Neural crest cell (in vitro differentiated cells): Measurements from ENCODE around the gene RERE. TPM values are rescaled to one million over a fixed set of nuclear protein-coding genes. Genes with fewer than 3 reads are reported as not detected.

ENCODE experiments used
- DNase-seq: peaks from one replicate; pipeline ENCODE4 v3.0.0; 2021; ENCODE audit warnings: low read depth, mixed read lengths, low spot score
- H3K27ac Mint-ChIP-seq: one replicate; pipeline ENCODE4 v1.8.0; 2021; ENCODE audit warnings: mild to moderate bottlenecking, mixed read lengths; ENCODE audit not compliant: unreplicated experiment
- H3K27me3 Mint-ChIP-seq: 2 replicates; pipeline ENCODE4 v1.8.0; 2021; ENCODE audit warnings: low read depth, mild to moderate bottlenecking, mixed read lengths
- H3K36me3 Mint-ChIP-seq: 2 replicates; pipeline ENCODE4 v1.8.0; 2021; ENCODE audit warnings: low read depth, mild to moderate bottlenecking, mixed read lengths
- H3K4me1 Mint-ChIP-seq: 2 replicates; pipeline ENCODE4 v1.8.0; 2021; ENCODE audit warnings: mixed read lengths
- H3K4me3 Mint-ChIP-seq: one replicate; pipeline ENCODE4 v1.8.0; 2021; ENCODE audit warnings: mild to moderate bottlenecking, mixed read lengths
- H3K9me3 Mint-ChIP-seq: 2 replicates; pipeline ENCODE4 v1.8.0; 2021; ENCODE audit warnings: mixed read lengths
- total RNA-seq: library from RNA; stranded (reverse); gene quantifications from 2 replicates; pipeline ENCODE4 v1.2.1, GENCODE V29; 2021
- TF ChIP-seq, protein P1 (sequence below): fragments of 200-600 bp; sonication (generic); conservative IDR thresholded peaks from 2 replicates; pipeline ENCODE4 v1.5.0; 2021; ENCODE audit warnings: antibody characterized with exemption, mild to moderate bottlenecking

RERE gene
- total RNA-seq, 1 donor from 2014 or later, result 122 TPM

DNA sequence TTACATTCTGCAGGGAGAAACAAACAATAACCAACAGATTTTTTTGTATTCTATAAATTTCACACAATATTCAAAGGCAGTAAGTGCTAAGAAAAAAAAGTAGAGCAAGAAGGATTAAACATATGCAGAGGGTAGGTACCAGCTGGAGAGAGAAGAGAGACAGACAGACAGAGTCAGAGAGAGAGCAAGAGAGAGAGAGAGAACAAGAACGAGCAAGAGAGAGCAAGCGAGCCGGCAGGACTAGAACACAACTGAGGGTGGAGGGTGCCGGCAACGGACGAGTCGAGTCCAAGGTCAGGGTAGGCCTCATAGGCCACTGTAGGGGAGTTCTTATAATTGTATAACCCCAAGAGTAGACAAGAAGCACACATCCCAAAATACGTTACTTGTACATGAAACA, 97.1 kb downstream of the RERE start:
- H3K9me3 Mint-ChIP-seq, result no peaks in the 10 kb centered on the region
- H3K36me3 Mint-ChIP-seq, result no peaks in the 10 kb centered on the region
- no peak for DNase-seq
- no peak overlapping the region for H3K4me3 Mint-ChIP-seq
- TF ChIP-seq, protein P1, sequence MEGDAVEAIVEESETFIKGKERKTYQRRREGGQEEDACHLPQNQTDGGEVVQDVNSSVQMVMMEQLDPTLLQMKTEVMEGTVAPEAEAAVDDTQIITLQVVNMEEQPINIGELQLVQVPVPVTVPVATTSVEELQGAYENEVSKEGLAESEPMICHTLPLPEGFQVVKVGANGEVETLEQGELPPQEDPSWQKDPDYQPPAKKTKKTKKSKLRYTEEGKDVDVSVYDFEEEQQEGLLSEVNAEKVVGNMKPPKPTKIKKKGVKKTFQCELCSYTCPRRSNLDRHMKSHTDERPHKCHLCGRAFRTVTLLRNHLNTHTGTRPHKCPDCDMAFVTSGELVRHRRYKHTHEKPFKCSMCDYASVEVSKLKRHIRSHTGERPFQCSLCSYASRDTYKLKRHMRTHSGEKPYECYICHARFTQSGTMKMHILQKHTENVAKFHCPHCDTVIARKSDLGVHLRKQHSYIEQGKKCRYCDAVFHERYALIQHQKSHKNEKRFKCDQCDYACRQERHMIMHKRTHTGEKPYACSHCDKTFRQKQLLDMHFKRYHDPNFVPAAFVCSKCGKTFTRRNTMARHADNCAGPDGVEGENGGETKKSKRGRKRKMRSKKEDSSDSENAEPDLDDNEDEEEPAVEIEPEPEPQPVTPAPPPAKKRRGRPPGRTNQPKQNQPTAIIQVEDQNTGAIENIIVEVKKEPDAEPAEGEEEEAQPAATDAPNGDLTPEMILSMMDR, result no peak
- peaks cover 32% of the 10 kb centered on the region for H3K4me1 Mint-ChIP-seq
- H3K27ac Mint-ChIP-seq, result no peak overlapping the region
- H3K27me3 Mint-ChIP-seq, result no peaks in the 10 kb centered on the region

DNA sequence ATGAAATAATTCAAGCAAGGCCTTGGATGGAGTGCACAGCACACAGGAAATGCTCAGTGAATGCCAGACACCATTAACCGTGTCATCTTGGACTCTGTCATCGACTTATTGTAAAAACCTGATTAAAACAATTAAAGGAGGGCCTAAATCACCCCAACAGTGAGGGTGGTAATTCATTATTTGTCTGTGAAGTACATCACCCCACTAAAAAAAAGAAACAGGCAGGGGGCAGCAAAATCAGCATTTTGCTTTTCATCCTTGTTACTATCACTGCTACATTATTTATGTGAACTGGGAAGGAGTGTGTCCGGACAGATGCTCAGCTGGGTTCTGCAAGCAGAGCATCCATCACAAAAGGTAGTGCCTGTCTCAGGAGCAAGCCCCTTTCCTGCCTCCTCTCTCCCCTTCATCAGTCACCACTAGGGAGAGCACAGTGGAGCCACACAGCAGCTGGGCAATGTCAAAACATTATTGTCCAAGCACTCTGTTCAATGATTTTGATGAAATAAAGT, 98.5 kb downstream of the RERE start:
- peaks cover 4% of the 10 kb centered on the region for H3K27me3 Mint-ChIP-seq
- H3K4me1 Mint-ChIP-seq, result peaks cover 39% of the 10 kb centered on the region
- no peak overlapping the region for H3K4me3 Mint-ChIP-seq
- TF ChIP-seq, protein P1, result peak; percentile 24
- no peak for DNase-seq
- peaks cover 4% of the 10 kb centered on the region for H3K9me3 Mint-ChIP-seq
- H3K27ac Mint-ChIP-seq, result no peak overlapping the region
- peaks cover 2% of the 10 kb centered on the region for H3K36me3 Mint-ChIP-seq

DNA sequence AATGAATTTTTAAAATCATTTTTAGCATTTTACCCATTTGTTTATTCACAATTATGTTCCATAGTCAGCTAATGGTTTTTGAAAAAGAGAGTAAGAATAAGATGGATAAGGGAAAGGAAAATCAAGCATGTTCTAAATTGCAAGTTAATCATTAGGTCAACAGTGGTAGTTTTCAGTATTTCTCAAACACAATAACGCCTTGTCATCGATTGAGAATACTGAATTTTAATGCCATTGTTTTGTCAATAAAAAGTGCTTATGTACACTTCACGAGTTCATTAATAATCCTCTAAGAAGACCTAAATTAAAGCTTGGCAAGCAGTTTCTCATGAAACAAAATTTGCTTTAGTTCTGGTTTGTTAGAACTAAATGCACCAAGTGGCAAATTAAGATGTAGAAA, 100.3 kb downstream of the RERE start:
- H3K4me1 Mint-ChIP-seq, result peaks cover 39% of the 10 kb centered on the region
- H3K9me3 Mint-ChIP-seq, result peaks cover 4% of the 10 kb centered on the region
- DNase-seq, result no peak
- H3K27me3 Mint-ChIP-seq, result peaks cover 4% of the 10 kb centered on the region
- no peak overlapping the region for H3K4me3 Mint-ChIP-seq
- H3K27ac Mint-ChIP-seq, result no peak overlapping the region
- TF ChIP-seq, protein P1, result no peak
- peaks cover 2% of the 10 kb centered on the region for H3K36me3 Mint-ChIP-seq

DNA sequence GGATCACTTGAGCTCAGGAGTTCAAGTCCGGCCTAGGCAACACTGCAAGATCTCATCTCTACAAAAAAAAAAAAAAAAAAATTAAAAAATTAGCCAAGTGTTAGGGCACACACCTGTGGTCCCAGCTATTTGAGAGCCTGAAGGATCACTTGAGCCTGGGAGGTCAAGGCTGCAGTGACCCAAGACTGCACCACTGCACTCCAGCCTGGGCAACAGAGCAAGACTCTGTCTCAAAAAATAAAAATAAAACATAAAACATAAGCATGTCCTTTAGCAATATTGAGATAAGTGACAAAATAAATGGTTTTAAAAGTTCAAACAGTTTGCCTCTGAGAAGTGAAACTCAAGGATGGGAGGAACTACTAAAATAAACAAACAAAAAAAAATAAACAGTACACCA, 101.2 kb downstream of the RERE start:
- TF ChIP-seq, protein P1, result no peak
- H3K27ac Mint-ChIP-seq, result no peak overlapping the region
- H3K9me3 Mint-ChIP-seq, result peaks cover 4% of the 10 kb centered on the region
- H3K36me3 Mint-ChIP-seq, result peaks cover 2% of the 10 kb centered on the region
- H3K4me1 Mint-ChIP-seq, result peaks cover 42% of the 10 kb centered on the region
- no peak overlapping the region for H3K4me3 Mint-ChIP-seq
- H3K27me3 Mint-ChIP-seq, result peaks cover 4% of the 10 kb centered on the region
- DNase-seq, result no peak

DNA sequence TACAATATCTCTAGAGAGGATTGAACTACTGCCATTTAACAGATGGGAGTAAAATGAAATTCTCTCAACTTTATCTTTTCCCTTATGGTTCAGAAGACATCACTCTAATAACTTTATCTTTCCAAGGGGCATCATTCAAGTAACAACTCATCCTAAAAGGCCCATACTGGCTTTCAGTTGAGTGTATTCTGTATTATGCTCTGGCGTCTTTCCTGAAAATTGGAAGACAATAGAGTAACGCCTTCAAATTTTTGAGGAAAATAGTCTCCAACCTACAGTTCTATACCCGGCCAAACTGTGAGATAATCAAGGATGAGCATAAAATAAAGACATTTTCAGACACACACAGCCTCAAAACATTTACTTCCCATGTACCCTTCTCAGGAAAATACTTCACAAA, 103.3 kb downstream of the RERE start:
- H3K27me3 Mint-ChIP-seq, result peaks cover 4% of the 10 kb centered on the region
- H3K4me1 Mint-ChIP-seq, result peaks cover 46% of the 10 kb centered on the region
- no peak overlapping the region for H3K4me3 Mint-ChIP-seq
- H3K27ac Mint-ChIP-seq, result no peak overlapping the region
- DNase-seq, result no peak
- peaks cover 2% of the 10 kb centered on the region for H3K36me3 Mint-ChIP-seq
- TF ChIP-seq, protein P1, result no peak
- peaks cover 4% of the 10 kb centered on the region for H3K9me3 Mint-ChIP-seq
